Smooth muscle cell (in vitro differentiated cells): ENCODE data around the gene EPHA1. TPM values are rescaled to one million over a fixed set of nuclear protein-coding genes. Genes with fewer than 3 reads are reported as not detected.

Experiments
- DNase-seq: peaks from one replicate; lab custom pipeline; 2025; ENCODE audit not compliant: unreplicated experiment; lab: John Stamatoyannopoulos, UW
- H2AFZ ChIP-seq: fragments of 200-600 bp; sonication (generic); 2 replicates; pipeline ENCODE4 v1.6.0; 2016; ENCODE audit warnings: antibody characterized with exemption, low read depth, mild to moderate bottlenecking
- H3F3A ChIP-seq: fragments of 200-600 bp; sonication (generic); 2 replicates; pipeline ENCODE4 v1.6.0; 2017; ENCODE audit warnings: antibody characterized with exemption, low read depth
- H3K27ac ChIP-seq: fragments of 200-600 bp; sonication (generic); 2 replicates; pipeline ENCODE4 v1.5.1; 2016; ENCODE audit warnings: low read depth, mild to moderate bottlenecking
- H3K27me3 ChIP-seq: fragments of 200-600 bp; sonication (generic); 2 replicates; pipeline ENCODE4 v1.6.1; 2016; ENCODE audit warnings: low read depth, mild to moderate bottlenecking
- H3K36me3 ChIP-seq: fragments of 200-600 bp; sonication (generic); 2 replicates; pipeline ENCODE4 v1.5.1; 2016; ENCODE audit warnings: low read depth
- H3K4me1 ChIP-seq: fragments of 200-600 bp; sonication (generic); 2 replicates; pipeline ENCODE4 v1.5.1; 2016; ENCODE audit warnings: low read depth
- H3K4me2 ChIP-seq: fragments of 200-600 bp; sonication (generic); 2 replicates; pipeline ENCODE4 v1.6.0; 2016; ENCODE audit warnings: mild to moderate bottlenecking
- H3K4me3 ChIP-seq: fragments of 200-600 bp; sonication (generic); 2 replicates; pipeline ENCODE4 v1.5.1; 2016; ENCODE audit warnings: mild to moderate bottlenecking
- H3K79me2 ChIP-seq: fragments of 200-600 bp; sonication (generic); 2 replicates; pipeline ENCODE4 v1.6.0; 2016; ENCODE audit warnings: low read depth, mild to moderate bottlenecking
- H3K9ac ChIP-seq: fragments of 200-600 bp; sonication (generic); 2 replicates; pipeline ENCODE4 v1.6.0; 2016; ENCODE audit warnings: low read depth
- H3K9me3 ChIP-seq: fragments of 200-600 bp; sonication (generic); replicated peaks from 2 replicates; pipeline ENCODE4 v1.5.1; 2016; ENCODE audit warnings: low read depth
- H4K20me1 ChIP-seq: fragments of 200-600 bp; sonication (generic); 2 replicates; pipeline ENCODE4 v1.6.0; 2016; ENCODE audit warnings: low read depth
- WGBS: methylation state at CpG from one replicate; pipeline ENCODE4 v1.1.7; 2016; ENCODE audit warnings: low lambda C conversion rate; 5-methylcytosine and 5-hydroxymethylcytosine counted together
- polyA plus RNA-seq: library from polyadenylated mRNA; unstranded; fragments of >200 nt; fragmentation: Nextera tagmentation; extraction: Ambion mirVana; gene quantifications from 2 replicates; pipeline ENCODE4 v1.2.1, GENCODE V29; 2016
- total RNA-seq: library from RNA; depleted of rRNA; stranded (reverse); fragments of >200 nt; gene quantifications from 2 replicates; pipeline ENCODE4 v1.2.3, GENCODE V29; 2014
- TF ChIP-seq, protein P1 (sequence below): fragments of 200-600 bp; sonication (generic); IDR thresholded peaks from 2 replicates; pipeline ENCODE4 v1.5.1; 2017; ENCODE audit warnings: borderline replicate concordance, mild to moderate bottlenecking, antibody characterized with exemption; ENCODE audit not compliant: insufficient read depth, poor library complexity, severe bottlenecking

The EPHA1 gene
- total and polyA plus RNA-seq, 2 experiments from 2014 or later = 8.7 to 19.1 TPM

DNA sequence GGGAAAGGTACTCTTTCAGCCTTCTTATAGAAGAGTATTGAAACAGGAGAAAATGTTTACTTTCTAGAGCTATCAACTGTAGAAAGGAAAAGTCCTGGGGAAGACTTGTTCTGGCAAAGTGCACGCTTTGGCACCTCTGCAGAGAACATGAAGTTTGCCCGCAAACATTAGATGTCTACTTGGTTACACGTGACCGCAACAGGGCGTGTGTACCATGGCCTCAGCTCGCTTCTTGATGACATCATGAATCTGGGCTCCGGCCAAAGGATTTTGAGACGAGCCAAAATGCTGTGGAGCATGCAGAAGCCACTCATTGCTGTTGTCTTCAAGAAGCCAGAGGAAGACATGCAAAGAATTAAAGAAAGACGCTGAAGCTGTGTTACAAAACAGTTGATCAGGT is 26.0 kb upstream of the EPHA1 start:
- Histone ChIP-seq H3K27me3 (no peaks in the 10 kb centered on the region), H3K4me1 (no peaks in the 10 kb centered on the region), H3K27ac (no peak overlapping the region), H3K79me2 (no peaks in the 10 kb centered on the region), H3K4me2 (no peak overlapping the region), H4K20me1 (no peaks in the 10 kb centered on the region), H3K9ac (no peak overlapping the region), H3K36me3 (no peaks in the 10 kb centered on the region), H3K9me3 (no peaks in the 10 kb centered on the region), H3F3A (no peaks in the 10 kb centered on the region), H2AFZ (no peak overlapping the region), H3K4me3 (no peak overlapping the region)
- TF ChIP-seq, protein P1, sequence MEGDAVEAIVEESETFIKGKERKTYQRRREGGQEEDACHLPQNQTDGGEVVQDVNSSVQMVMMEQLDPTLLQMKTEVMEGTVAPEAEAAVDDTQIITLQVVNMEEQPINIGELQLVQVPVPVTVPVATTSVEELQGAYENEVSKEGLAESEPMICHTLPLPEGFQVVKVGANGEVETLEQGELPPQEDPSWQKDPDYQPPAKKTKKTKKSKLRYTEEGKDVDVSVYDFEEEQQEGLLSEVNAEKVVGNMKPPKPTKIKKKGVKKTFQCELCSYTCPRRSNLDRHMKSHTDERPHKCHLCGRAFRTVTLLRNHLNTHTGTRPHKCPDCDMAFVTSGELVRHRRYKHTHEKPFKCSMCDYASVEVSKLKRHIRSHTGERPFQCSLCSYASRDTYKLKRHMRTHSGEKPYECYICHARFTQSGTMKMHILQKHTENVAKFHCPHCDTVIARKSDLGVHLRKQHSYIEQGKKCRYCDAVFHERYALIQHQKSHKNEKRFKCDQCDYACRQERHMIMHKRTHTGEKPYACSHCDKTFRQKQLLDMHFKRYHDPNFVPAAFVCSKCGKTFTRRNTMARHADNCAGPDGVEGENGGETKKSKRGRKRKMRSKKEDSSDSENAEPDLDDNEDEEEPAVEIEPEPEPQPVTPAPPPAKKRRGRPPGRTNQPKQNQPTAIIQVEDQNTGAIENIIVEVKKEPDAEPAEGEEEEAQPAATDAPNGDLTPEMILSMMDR = no peak
- no peak for DNase-seq
- 96% methylated on average over 9 of the region's 9 CpGs for WGBS

DNA sequence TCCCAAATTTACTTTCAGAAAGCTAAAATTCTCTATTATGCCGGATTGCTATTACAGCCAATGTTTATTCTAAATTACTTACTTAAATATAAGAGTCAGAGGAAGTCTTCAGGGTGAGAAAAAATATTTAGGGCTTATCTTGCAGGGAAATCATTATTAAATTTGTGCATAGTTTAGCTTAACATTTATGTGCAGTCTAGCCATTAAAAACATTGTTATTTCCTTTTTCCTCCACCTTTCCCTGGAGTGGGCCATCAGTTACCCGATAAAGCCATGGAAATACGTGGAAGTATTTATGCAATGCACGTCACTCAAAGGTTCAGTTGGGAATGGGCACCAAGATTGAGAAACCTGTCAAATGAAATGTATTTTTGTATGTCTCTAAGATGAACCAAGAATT is 25.1 kb upstream of the EPHA1 start:
- 94% methylated on average over 4 of the region's 4 CpGs for WGBS
- Histone ChIP-seq H3K4me3 (no peak overlapping the region), H3K27me3 (no peaks in the 10 kb centered on the region)

DNA sequence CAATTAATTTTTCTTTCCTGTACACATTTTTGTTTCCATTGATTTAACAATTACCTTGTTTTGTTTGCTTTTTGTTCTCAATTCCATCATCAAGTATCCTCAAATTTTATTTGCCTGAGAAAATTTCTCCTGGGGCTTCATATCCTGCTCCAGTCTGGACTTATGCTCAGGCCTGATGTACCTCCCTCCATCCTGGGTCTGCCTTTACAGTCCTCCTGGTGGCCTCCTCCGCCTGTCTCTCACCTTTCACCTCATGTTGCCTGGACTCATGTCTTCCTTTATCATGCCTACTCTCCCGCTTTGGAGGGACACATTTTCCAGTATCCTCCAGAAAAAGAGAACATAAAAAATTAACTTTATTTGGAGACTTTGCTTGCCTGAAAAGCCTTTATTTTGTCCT is 22.5 kb upstream of the EPHA1 start:
- no peaks in the 10 kb centered on the region for H3K4me1 ChIP-seq
- no peaks in the 10 kb centered on the region for H3F3A ChIP-seq
- no peaks in the 10 kb centered on the region for H3K36me3 ChIP-seq
- H3K27me3 ChIP-seq = no peaks in the 10 kb centered on the region
- DNase-seq = no peak
- H3K9me3 ChIP-seq = no peaks in the 10 kb centered on the region
- H3K9ac ChIP-seq = no peak overlapping the region
- 70% methylated on average over 2 of the region's 2 CpGs for WGBS
- H3K27ac ChIP-seq = no peak overlapping the region
- H3K4me3 ChIP-seq = no peak overlapping the region
- no peaks in the 10 kb centered on the region for H3K79me2 ChIP-seq
- no peak overlapping the region for H3K4me2 ChIP-seq
- TF ChIP-seq, protein P1 = no peak
- no peak overlapping the region for H2AFZ ChIP-seq
- H4K20me1 ChIP-seq = no peaks in the 10 kb centered on the region

More for the DNA sequence above, 25.1 kb upstream of the EPHA1 start:
- no peak overlapping the region for H3K9ac ChIP-seq
- H2AFZ ChIP-seq = no peak overlapping the region
- no peaks in the 10 kb centered on the region for H4K20me1 ChIP-seq
- H3K79me2 ChIP-seq = no peaks in the 10 kb centered on the region
- no peaks in the 10 kb centered on the region for H3K9me3 ChIP-seq
- H3K27ac ChIP-seq = no peak overlapping the region
- TF ChIP-seq, protein P1 = no peak
- no peaks in the 10 kb centered on the region for H3F3A ChIP-seq
- no peak overlapping the region for H3K4me2 ChIP-seq
- DNase-seq = no peak
- H3K36me3 ChIP-seq = no peaks in the 10 kb centered on the region
- no peaks in the 10 kb centered on the region for H3K4me1 ChIP-seq

DNA sequence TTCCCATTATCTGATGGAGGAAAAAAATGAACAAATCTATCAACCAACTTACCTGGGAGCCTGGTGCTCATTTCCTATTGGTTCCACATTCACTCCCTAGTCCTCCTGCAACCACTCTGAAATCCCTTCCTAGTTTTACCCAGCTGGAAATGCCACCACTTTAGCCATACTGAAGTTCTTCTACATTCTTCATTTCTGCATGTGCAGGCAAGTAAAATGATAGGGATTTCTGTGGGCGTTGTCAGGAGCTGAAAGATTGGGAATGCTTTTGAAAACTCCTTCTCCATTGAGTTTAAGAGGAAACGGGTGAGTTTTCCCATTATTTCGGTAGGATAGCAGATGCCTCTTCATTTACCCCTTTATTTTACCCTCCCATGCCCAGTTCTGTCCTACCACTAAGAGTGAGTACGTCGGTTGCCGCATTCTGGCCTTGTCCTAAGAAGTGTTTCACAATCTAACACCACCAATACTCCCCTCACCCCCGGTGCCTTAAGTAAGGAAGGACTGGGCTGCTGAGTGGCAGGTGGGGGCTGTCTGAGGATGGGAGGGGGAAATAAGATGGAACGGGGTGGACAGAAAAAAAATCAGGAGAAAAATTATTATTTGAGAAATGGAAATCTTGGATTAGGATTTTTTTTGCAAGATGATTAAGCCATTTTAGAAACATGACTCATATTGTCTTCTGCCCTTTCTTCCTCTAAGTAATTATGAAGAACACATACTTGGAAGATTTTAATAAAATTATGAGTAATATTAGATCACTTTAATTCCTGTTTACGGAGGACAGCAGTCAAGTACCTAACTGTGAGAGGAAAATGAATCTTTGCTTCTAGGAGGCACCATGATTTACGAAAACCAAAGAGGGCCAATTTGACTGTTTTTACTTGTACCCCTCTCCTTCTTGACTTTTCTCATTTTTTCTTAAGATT is 21.4 kb upstream of the EPHA1 start:
- DNase-seq = no peak
- Histone ChIP-seq H3K4me1 (no peaks in the 10 kb centered on the region), H3F3A (no peaks in the 10 kb centered on the region), H3K9ac (no peak overlapping the region), H2AFZ (no peak overlapping the region), H4K20me1 (no peaks in the 10 kb centered on the region), H3K79me2 (no peaks in the 10 kb centered on the region), H3K4me2 (no peak overlapping the region), H3K4me3 (no peak overlapping the region), H3K27ac (no peak overlapping the region), H3K9me3 (no peaks in the 10 kb centered on the region), H3K36me3 (no peaks in the 10 kb centered on the region), H3K27me3 (no peaks in the 10 kb centered on the region)
- TF ChIP-seq, protein P1 = no peak
- 94% methylated on average over 10 of the region's 10 CpGs for WGBS
